Activated CD8-positive, alpha-beta memory T cell treated with anti-CD3 and anti-CD28 coated beads, Interleukin-2, amount 50 U/mL, for 48 hours (primary cell): ENCODE measurements around the gene SLC9A5.

ENCODE experiments used
- DNase-seq: peaks from one replicate; pipeline ENCODE4 v3.0.0-alpha.2; 2020

The SLC9A5 gene

DNA sequence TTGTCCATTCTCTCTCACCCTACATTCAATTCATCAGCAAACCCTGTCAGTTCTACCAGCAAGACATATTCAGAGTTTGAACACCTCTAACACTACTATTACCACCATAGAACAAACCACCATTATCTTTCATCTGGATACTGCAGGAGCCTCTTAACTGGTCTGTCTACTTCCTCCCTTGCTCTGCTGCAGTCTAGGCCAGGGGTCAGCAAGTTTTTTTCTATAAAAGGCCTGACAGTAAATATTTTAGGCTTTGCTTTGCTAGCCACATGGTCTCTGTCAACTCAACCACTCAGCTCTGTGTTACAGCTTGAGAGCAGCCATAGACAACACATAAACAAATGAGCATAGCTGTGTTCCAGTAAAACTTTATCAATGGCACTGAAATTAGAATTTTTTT, 63.9 kb downstream of the SLC9A5 start:
- DNase-seq, result no peak

- DNase-seq, result no peak
Measured at GRCh38 chr16:67317853-67318252, 69.1 kb downstream of the SLC9A5 start.
